K562 (cell line): Measurements from ENCODE around the gene ZNF428. TPM values are rescaled to one million over a fixed set of nuclear protein-coding genes. Genes with fewer than 3 reads are reported as not detected.

ENCODE experiments used
- ATAC-seq: fragments of 200-7000 bp; cut with Tn5 transposase; 3 replicates; pipeline ENCODE4 v1.9.1; 2020; ENCODE audit warnings: moderate library complexity
- BruUV-seq: library from RNA; stranded (reverse); fragments of 400-500 nt; replicated peaks from 2 replicates; lab custom pipeline; 2021; lab: Mats Ljungman, UMichigan
- CTCF ChIA-PET: fragments of 300-600 bp; formaldehyde crosslinking; extraction: SDS; loops from one replicate; lab custom pipeline; 2021; ENCODE audit warnings: low intra/inter-chr PET ratio; lab: Yijun Ruan, JAX
- POLR2A ChIA-PET: fragments of 300-600, 350-650 bp; sonication (Branson Sonifier 250); formaldehyde crosslinking; extraction: SDS; loops from one replicate; lab custom pipeline; 2021; ENCODE audit warnings: antibody characterized with exemption, inconsistent platforms; lab: Yijun Ruan, JAX
- DNase-seq, 4 experiments: peaks; one replicate each; pipeline versions ENCODE4 v3.0.0 to v3.0.0-alpha.2; 2011 to 2018; ENCODE audit warnings: low spot score in 3 of 4, mixed read lengths in 3 of 4; ENCODE audit errors: extremely low read depth in 1 of 4
- FAIRE-seq: peaks from 2 replicates; lab custom pipeline; 2011; peaks lifted over from hg19 to GRCh38; lab: Jason Lieb, UNC
- H2AFZ ChIP-seq: 2 replicates; pipeline ENCODE4 v1.6.0; 2011; ENCODE audit warnings: low read depth, low read length, control low read depth, inconsistent platforms
- H3K27ac ChIP-seq: fragments of 200-600 bp; 3 replicates; pipeline ENCODE4 v1.8.0; 2011; ENCODE audit warnings: low read depth, mild to moderate bottlenecking, control low read depth, inconsistent platforms, low read length, moderate library complexity, mixed read lengths; ENCODE audit errors: extremely low read depth
- H3K27me3 ChIP-seq, 2 experiments: fragments of 300-600 bp in 1 of 2; 2 replicates in 1 of 2; 3 replicates in 1 of 2; pipeline versions ENCODE4 v1.6.0 to v1.8.0; 2011; ENCODE audit warnings: inconsistent platforms in 2 of 2, low read length in 2 of 2, mild to moderate bottlenecking in 1 of 2, mixed read lengths in 1 of 2, moderate library complexity in 1 of 2; ENCODE audit not compliant: control insufficient read depth in 2 of 2, insufficient read depth in 2 of 2
- H3K36me3 ChIP-seq: fragments of 300-600 bp; 3 replicates; pipeline ENCODE4 v1.8.0; 2011; ENCODE audit warnings: mild to moderate bottlenecking, low read length, inconsistent platforms; ENCODE audit not compliant: control insufficient read depth, insufficient read depth
- H3K4me1 ChIP-seq, 2 experiments: fragments of 200-600 bp in 1 of 2; replicated peaks in 1 of 2; 2 replicates in 1 of 2; 3 replicates in 1 of 2; pipeline versions ENCODE4 v1.5.1 to v1.8.0; 2011; ENCODE audit warnings: inconsistent platforms in 2 of 2, low read length in 2 of 2, mild to moderate bottlenecking in 1 of 2, mixed read lengths in 1 of 2, moderate library complexity in 1 of 2; ENCODE audit not compliant: control insufficient read depth in 2 of 2, insufficient read depth in 2 of 2
- H3K4me2 ChIP-seq: 2 replicates; pipeline ENCODE4 v1.6.1; 2011; ENCODE audit warnings: low read length, control low read depth, inconsistent platforms, mixed read lengths; ENCODE audit not compliant: insufficient read depth
- H3K4me3 ChIP-seq: fragments of 200-600 bp; sonication (generic), shearing (Covaris generic); 2 replicates; pipeline ENCODE4 v1.5.1; 2016; ENCODE audit warnings: control low read depth, inconsistent platforms
- H3K79me2 ChIP-seq: fragments of 200-600 bp; 3 replicates; pipeline ENCODE4 v1.8.0; 2011; ENCODE audit warnings: low read length, inconsistent platforms; ENCODE audit not compliant: control insufficient read depth, insufficient read depth
- H3K9ac ChIP-seq, 2 experiments: 2 replicates each; pipeline versions ENCODE4 v1.6.0 to v1.6.1; 2011; ENCODE audit warnings: low read depth in 2 of 2, low read length in 2 of 2, control low read depth in 1 of 2, inconsistent platforms in 1 of 2, mild to moderate bottlenecking in 1 of 2, mixed read lengths in 1 of 2; ENCODE audit not compliant: insufficient read depth in 1 of 2
- H3K9me1 ChIP-seq: one replicate; pipeline ENCODE4 v1.6.0; 2011; ENCODE audit warnings: inconsistent platforms, mild to moderate bottlenecking, low read length, moderate library complexity; ENCODE audit not compliant: control insufficient read depth, insufficient read depth
- H3K9me3 ChIP-seq: replicated peaks from 2 replicates; pipeline ENCODE4 v1.5.1; 2011; ENCODE audit warnings: low read depth, low read length, inconsistent platforms; ENCODE audit not compliant: control insufficient read depth, insufficient read depth
- H4K20me1 ChIP-seq: replicated peaks from 2 replicates; pipeline ENCODE4 v1.6.1; 2011; ENCODE audit warnings: low read length, inconsistent platforms, mixed read lengths; ENCODE audit not compliant: control insufficient read depth, insufficient read depth
- BCOR ChIP-seq: fragments of 450-650 bp; IDR thresholded peaks from 2 replicates; pipeline ENCODE4 v1.6.1; 2016
- CBX2 ChIP-seq: fragments of 200-600 bp; sonication (generic); IDR thresholded peaks from one replicate; pipeline ENCODE4 v1.6.1; 2012; ENCODE audit warnings: mild to moderate bottlenecking, low read length, inconsistent platforms; ENCODE audit not compliant: insufficient read depth, poor library complexity, severe bottlenecking
- HOMEZ ChIP-seq: fragments of 250-450 bp; sonication (Bioruptor Pico); IDR thresholded peaks from 2 replicates; pipeline ENCODE4 v1.4.0; 2020; ENCODE audit warnings: mild to moderate bottlenecking, moderate library complexity
- IRF9 ChIP-seq: fragments of 450-650 bp; IDR thresholded peaks from 2 replicates; pipeline ENCODE4 v1.6.1; 2016; ENCODE audit warnings: missing biosample characterization, missing genetic modification characterization
- L3MBTL2 ChIP-seq: fragments of 450-650 bp; IDR thresholded peaks from 2 replicates; pipeline ENCODE4 v1.6.1; 2016; ENCODE audit warnings: mild to moderate bottlenecking, moderate library complexity
- MGA ChIP-seq: fragments of 450-650 bp; IDR thresholded peaks from 2 replicates; pipeline ENCODE4 v1.6.1; 2016; ENCODE audit warnings: mild to moderate bottlenecking, moderate library complexity
- YY1 ChIP-seq, 3 experiments: IDR thresholded peaks; 2 replicates each; pipeline ENCODE4 v1.6.1; 2011; ENCODE audit warnings: low read length in 2 of 3, mild to moderate bottlenecking in 2 of 3, moderate library complexity in 2 of 3, borderline replicate concordance in 1 of 3, control low read depth in 1 of 3, low read depth in 1 of 3; ENCODE audit not compliant: insufficient read depth in 3 of 3, insufficient replicate concordance in 2 of 3, control insufficient read depth in 1 of 3, insufficient read length in 1 of 3; ENCODE audit errors: extremely low read depth in 1 of 3
- WGBS: fragments of 100-300 bp; shearing (Covaris generic); methylation state at CpG from one replicate; pipeline ENCODE4 v1.1.6; 2016; ENCODE audit warnings: low coverage, mixed read lengths; ENCODE audit not compliant: insufficient coverage; ENCODE audit errors: missing lambda C conversion rate; 5-methylcytosine and 5-hydroxymethylcytosine counted together
- in situ Hi-C: fragments of 300-500 bp; cut with MboI; formaldehyde crosslinking; loops from 4 replicates; pipeline ENCODE4 v1.15.0; 2018; ENCODE audit warnings: inconsistent platforms, mixed read lengths
- intact Hi-C: fragments of 100-400 bp; cut with micrococcal nuclease; formaldehyde crosslinking; loops from 2 replicates; pipeline ENCODE4 v1.14.2; 2022
- polyA plus RNA-seq, 8 experiments: library from polyadenylated mRNA; depleted of rRNA in 4 of 8; stranded (reverse) in 5 of 8; unstranded in 3 of 8; fragments of >200 nt; fragmentation: Nextera tagmentation in 2 of 8; fragmentation: Illumina TruSeq in 1 of 8; extraction: Ambion mirVana in 2 of 8; extraction: Trizol in 1 of 8; gene quantifications; 2 replicates each; pipeline versions ENCODE4 v1.2.1 to v1.2.3, GENCODE V29; 2011 to 2014; ENCODE audit warnings: inconsistent platforms in 1 of 8, missing spikeins in 1 of 8
- total RNA-seq, 7 experiments: library from RNA; depleted of rRNA in 6 of 7; stranded (reverse); fragments of >200 nt in 6 of 7; fragmentation: Illumina TruSeq in 2 of 7; extraction: Trizol in 2 of 7; gene quantifications; 2 replicates each; pipeline versions ENCODE4 v1.2.1 to v1.2.3, GENCODE V29; 2011 to 2021; ENCODE audit warnings: low replicate concordance in 1 of 7

The ZNF428 gene
- total and polyA plus RNA-seq, 9 of the 15 experiments (the other 6 are each of a cell fraction or from before 2014, with no cell fraction given): 0.15 to 85.7 (median 15.9) TPM

- DNase-seq: no peak
- no peaks in the 10 kb centered on the region for H3K9me1 ChIP-seq
- no peaks in the 10 kb centered on the region for H3K36me3 ChIP-seq
- peaks cover 11 to 28% of the 10 kb centered on the region in 2 experiments; a peak in 4 of 5 replicates for H3K4me1 ChIP-seq
- no peaks in the 10 kb centered on the region for H4K20me1 ChIP-seq
- no peak overlapping the region for H3K4me2 ChIP-seq
- H3K79me2 ChIP-seq: no peaks in the 10 kb centered on the region
- no peak for FAIRE-seq
- POLR2A ChIA-PET: interaction anchor here (0.6 to 1.1 kb wide), 2 partner anchors 9 to 76 kb away, joined by 3 read pairs; no protein-coding TSS in a partner anchor
- 36% methylated on average over 5 of the region's 5 CpGs for WGBS
- H3K4me3 ChIP-seq: no peak overlapping the region
- no peak for ATAC-seq
- no peak overlapping the region for H2AFZ ChIP-seq
- no peak overlapping the region for H3K27ac ChIP-seq
- in situ Hi-C loops: no loop called here
- intact Hi-C loops: no loop called here
- H3K27me3 ChIP-seq: no peaks in the 10 kb centered on the region
- no TSS peak for BruUV-seq
- CTCF ChIA-PET: no interaction called here
- no peaks in the 10 kb centered on the region for H3K9me3 ChIP-seq
- H3K9ac ChIP-seq: no peak overlapping the region
- TF ChIP-seq CBX2: no peak
- TF ChIP-seq BCOR: peak; percentile 28; the same call in 1 of the 2 replicates
- TF ChIP-seq IRF9 (tag): no peak
- TF ChIP-seq L3MBTL2: peak; percentile 66
- no peak for TF ChIP-seq HOMEZ (CRISPR knock-in tag)
- TF ChIP-seq MGA: peak; percentile 47
- peak in 1 of 3 experiments; percentile 69 for TF ChIP-seq YY1 (IDR thresholded peaks at IDR 0.05; ENCODE audit: borderline replicate concordance in 1 of 3, control insufficient read depth in 1 of 3, extremely low read depth in 1 of 3, insufficient read depth in 3 of 3, insufficient read length in 1 of 3, insufficient replicate concordance in 2 of 3, low read depth in 1 of 3, low read length in 2 of 3)
Observed at GRCh38 chr19:43631491-43631890, 12.1 kb upstream of the ZNF428 start.
